Heart left ventricle (tissue), 16 donors: ENCODE measurements around the gene HEMGN. TPM values are rescaled to one million over a fixed set of nuclear protein-coding genes. Genes with fewer than 3 reads are reported as not detected.

Experiments
- ATAC-seq, 4 donors: fragments of 200-7000 bp; cut with Tn5 transposase; one replicate each; pipeline ENCODE4 v1.9.1; 2020 to 2022; ENCODE audit warnings: moderate library complexity in 4 of 4, mild to moderate bottlenecking in 3 of 4, moderate number of reproducible peaks in 1 of 4
- DNase-seq, 5 donors: peaks; one replicate each; pipeline ENCODE4 v3.0.0-alpha.2; 2020
- H3K27ac ChIP-seq, 12 donors: fragments of 200-600 bp; sonication (generic) in 4 of 12; one replicate each; pipeline versions ENCODE4 v1.5.0 to v1.8.0; 2016 to 2022; ENCODE audit warnings: mild to moderate bottlenecking in 2 of 12
- H3K27me3 ChIP-seq, 9 donors: fragments of 200-600 bp; sonication (generic) in 2 of 9; one replicate each; pipeline versions ENCODE4 v1.5.1 to v1.8.0; 2016 to 2022; ENCODE audit warnings: mild to moderate bottlenecking in 3 of 9
- H3K36me3 ChIP-seq, 9 donors: fragments of 200-600 bp; sonication (generic) in 2 of 9; one replicate each; pipeline versions ENCODE4 v1.5.0 to v1.8.0; 2018 to 2022; ENCODE audit warnings: mild to moderate bottlenecking in 2 of 9
- H3K4me1 ChIP-seq, 12 donors: fragments of 200-600 bp; sonication (generic) in 4 of 12; one replicate each; pipeline versions ENCODE4 v1.5.0 to v1.8.0; 2016 to 2022; ENCODE audit warnings: mild to moderate bottlenecking in 3 of 12
- H3K4me3 ChIP-seq, 12 donors: fragments of 200-600 bp; sonication (generic) in 4 of 12; one replicate each; pipeline versions ENCODE4 v1.5.0 to v1.8.0; 2017 to 2022; ENCODE audit warnings: mild to moderate bottlenecking in 9 of 12, moderate library complexity in 4 of 12
- H3K9me3 ChIP-seq, 12 donors: fragments of 200-600 bp; sonication (generic) in 4 of 12; one replicate each; pipeline versions ENCODE4 v1.5.0 to v1.8.0; 2016 to 2022; ENCODE audit warnings: mild to moderate bottlenecking in 1 of 12
- CTCF ChIP-seq, 12 donors: fragments of 200-600 bp; sonication (generic) in 4 of 12; IDR thresholded peaks; one replicate each; pipeline versions ENCODE4 v1.5.0 to v1.8.0; 2018 to 2022; ENCODE audit warnings: antibody characterized with exemption in 12 of 12, mild to moderate bottlenecking in 5 of 12
- POLR2A ChIP-seq, 2 donors: fragments of 450-650 bp; IDR thresholded peaks; one replicate each; pipeline ENCODE4 v1.6.1; 2017; ENCODE audit warnings: antibody characterized with exemption in 2 of 2, mild to moderate bottlenecking in 2 of 2, moderate library complexity in 2 of 2
- WGBS, 4 donors: extraction: QIAGEN DNeasy Blood & Tissue Kit in 2 of 4; methylation state at CpG; one replicate each; pipeline versions ENCODE4 v1.1.5 to v1.1.7; 2013 to 2018; 5-methylcytosine and 5-hydroxymethylcytosine counted together
- intact Hi-C, 10 donors: fragments of 100-400 bp; cut with DNase I; formaldehyde crosslinking; loops; one replicate each; pipeline versions ENCODE4 v1.11.1 to v1.14.2; 2022
- polyA plus RNA-seq, 2 donors: library from polyadenylated mRNA; stranded (reverse); fragments of 200-250 nt; gene quantifications; one replicate each; pipeline ENCODE4 v1.2.3, GENCODE V29; 2013
- total RNA-seq, 9 donors: library from RNA; depleted of rRNA in 2 of 9; stranded (reverse); fragments of >200 nt in 2 of 9; fragmentation: NEBNext Ultra II Directional in 3 of 9; extraction: Animal tissue kit (Norgen Biotek cat#: 25700) in 3 of 9; gene quantifications; one replicate each; pipeline versions ENCODE4 v1.1.0 to v1.2.4, GENCODE V29; 2016 to 2023
- donor health status: ischemic (EF 13 %, LVEDD 7.1; RV severe dilation, severe dysfunction).
- donor health status: healthy with polysubstance abuse.
- donor health status: DM: no; HTN: yes; CAD: no.
- donor health status: DM: no; HTN: no; CAD: no.
- donor health status: ischemic (EF 25% LVEDD 6.9; RV normal size, moderate dysfunction).
- donor health status: ischemic (EF 25% LVEDD 5.7; RV mildly dilated, moderate dysfunction).
- donor health status: healthy.
- donor health status: DM: yes; HTN: yes; CAD: no.
- donor health status: ischemic (EF 35%, LVEDD 5.7; RV mildly dilated, moderate dysfunction).
- donor health status: nonischemic (EF 11% LVEDD 7.7; RV severe dilation, severe dysfunction).
- donor health status: DM: yes; HTN: yes; CAD: no.
- donor health status: PGD.
- donor health status: ischemic (EF 29% LVEDD 5.4; RV normal size, mild dysfunction).
- donor health status: nonischemic (EF 23%, LVEDD 6.1; RV moderate dilation, normal function).

HEMGN gene
- total and polyA plus RNA-seq, 11 donors = 0.23 to 0.40 TPM; not detected in 9

GRCh38 chr9:97984188-97985057, 46.5 kb upstream of the HEMGN start:
- Histone ChIP-seq H3K9me3 (no peaks in the 10 kb centered on the region), H3K27ac (peak overlapping the region; percentile 96 to 99 (median 98)), H3K4me1 (peaks cover 0 to 69% (median 51%) of the 10 kb centered on the region in 12 donors), H3K27me3 (no peaks in the 10 kb centered on the region), H3K36me3 (no peaks in the 10 kb centered on the region), H3K4me3 (peak overlapping the region; percentile 70 to 99 (median 96))
- TF ChIP-seq POLR2A (IDR thresholded peaks at IDR 0.05) (peak; percentile 20 to 61), CTCF (IDR thresholded peaks at IDR 0.05) (peak in 1 of 12 donors; percentile 2)
- ATAC-seq (peak in 3 of 4 donors; percentile 19 to 45 (median 31)), DNase-seq (peak; percentile 81 to 92 (median 86))
- intact Hi-C loops = loop anchor here in 7 of 10 donors (1.0 to 10.0 kb wide), 12 partner anchors 32 to 352 kb away; partner anchors contain the start of genes TRMO (in 5 of the 7), NANS (in 4 of the 7), TBC1D2 (in 3 of the 7) and NCBP1 (in 2 of the 7)
- 0 to 1% (median 1%) methylated on average over 20 to 116 of the region's 116 CpGs for WGBS, 4 donors

- Histone ChIP-seq H3K27ac (peak overlapping the region; percentile 96 to 99 (median 98)), H3K27me3 (no peaks in the 10 kb centered on the region), H3K4me1 (peaks cover 0 to 61% (median 48%) of the 10 kb centered on the region in 12 donors), H3K9me3 (no peaks in the 10 kb centered on the region), H3K4me3 (peak overlapping the region; percentile 70 to 99 (median 96)), H3K36me3 (no peaks in the 10 kb centered on the region)
- TF ChIP-seq CTCF (IDR thresholded peaks at IDR 0.05) (no peak), POLR2A (IDR thresholded peaks at IDR 0.05) (no peak)
- ATAC-seq (peak in 3 of 4 donors; percentile 32 to 44 (median 40)), DNase-seq (peak; percentile 56 to 80 (median 68))
- 0 to 2% (median 1%) methylated on average over 24 to 70 of the region's 70 CpGs for WGBS, 4 donors
- intact Hi-C loops = loop anchor here in 9 of 10 donors (1.0 to 10.0 kb wide), 13 partner anchors 33 to 351 kb away; partner anchors contain the start of genes TRMO (in 8 of the 9), NANS (in 4 of the 9), TBC1D2 (in 3 of the 9) and NCBP1 (in 2 of the 9)
Measured at GRCh38 chr9:97983589-97984187, 45.7 kb upstream of the HEMGN start.

GRCh38 chr9:97982683-97983588, 45.0 kb upstream of the HEMGN start, which contains the start of gene ANP32B:
Gene ANP32B (plus strand): TSS chr9:97983341. CDS start chr9:97983556, 215 bp downstream.
- Histone ChIP-seq H3K9me3 (no peaks in the 10 kb centered on the region), H3K27me3 (no peaks in the 10 kb centered on the region), H3K36me3 (no peaks in the 10 kb centered on the region), H3K4me1 (peaks cover 0 to 54% (median 44%) of the 10 kb centered on the region in 12 donors), H3K27ac (peak within 1 kb of the TSS; percentile 96 to 99 (median 98)), H3K4me3 (peak within 1 kb of the TSS; percentile 70 to 99 (median 96))
- peak; percentile 75 to 94 (median 92) for ATAC-seq
- intact Hi-C loops = loop anchor here in 9 of 10 donors (1.0 to 10.0 kb wide), 12 partner anchors 34 to 351 kb away; partner anchors contain the start of genes TRMO (in 7 of the 9), NANS (in 4 of the 9), TBC1D2 (in 3 of the 9) and NCBP1 (in 2 of the 9)
- TF ChIP-seq CTCF (IDR thresholded peaks at IDR 0.05) (peak; percentile 66 to 99 (median 90)), POLR2A (IDR thresholded peaks at IDR 0.05) (peak in 1 of 2 donors; percentile 27)
- peak; percentile 92 to 96 (median 93) for DNase-seq
- 1 to 2% (median 1%) methylated on average over 36 to 105 of the region's 105 CpGs for WGBS, 4 donors
